HG02852 (cell line): ENCODE data around the gene PLA2G2E.
"Not testable (repeated sequence)": the region's sequence is repeated elsewhere in the genome, so short reads cannot be mapped to it uniquely, and the experiment has no call there.

ENCODE experiments used
- ATAC-seq: cut with Tn5 transposase; IDR thresholded peaks from one replicate; pipeline ENCODE4 v1.9.1; 2021; ENCODE audit warnings: mild to moderate bottlenecking, moderate library complexity; ENCODE audit not compliant: unreplicated experiment

The PLA2G2E gene

DNA sequence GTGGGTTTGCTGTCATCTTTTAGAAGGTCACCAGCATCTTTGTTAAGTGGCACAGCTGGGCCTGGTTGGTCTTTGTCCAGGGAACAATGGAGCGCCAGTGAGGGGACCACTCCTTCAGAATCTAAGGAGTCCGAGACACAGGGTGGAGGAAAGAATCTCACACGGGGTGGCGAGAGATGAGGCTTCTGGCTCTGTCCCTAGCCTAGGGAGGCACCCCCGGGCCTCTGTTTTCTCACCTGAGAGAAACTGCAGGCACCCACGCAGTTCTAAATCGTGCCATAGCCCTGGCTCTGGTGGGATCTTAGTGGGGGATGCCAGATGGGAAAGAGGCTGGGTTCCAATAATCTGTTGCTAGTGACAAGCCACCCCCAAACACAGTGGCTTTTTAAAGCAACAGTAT, 10.9 kb upstream of the PLA2G2E start:
- ATAC-seq, result no peak

DNA sequence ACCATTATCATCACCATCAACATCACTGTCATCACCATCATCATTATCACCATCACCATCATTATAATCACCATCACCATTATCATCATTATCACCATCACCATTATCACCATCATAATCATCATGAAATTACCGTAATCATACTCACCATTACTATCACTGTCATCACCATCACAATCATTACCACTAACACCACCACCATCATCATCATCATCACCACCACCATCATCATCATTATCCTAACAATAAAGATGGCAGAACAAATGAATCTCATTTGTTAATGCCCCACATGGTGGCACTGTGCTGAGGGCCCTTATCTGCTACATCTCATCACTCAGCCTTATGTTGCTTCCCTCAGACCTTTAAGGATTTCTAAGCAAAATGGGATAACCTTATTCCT, 9.4 kb upstream of the PLA2G2E start:
- ATAC-seq, result no peak

DNA sequence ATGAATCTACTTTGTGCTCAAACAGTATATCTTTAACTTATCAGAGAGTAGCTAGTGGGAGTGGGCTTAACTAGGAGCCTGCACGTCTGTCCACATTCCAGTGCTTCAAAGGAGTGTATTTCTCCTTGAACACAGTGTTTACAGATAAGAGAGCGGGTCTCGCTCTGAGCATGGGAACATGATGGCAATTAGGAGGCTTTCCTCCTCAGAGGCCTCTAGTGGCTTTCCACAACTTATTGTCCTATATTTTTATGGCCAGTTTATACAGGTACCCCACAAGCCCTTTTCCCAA, 3.7 kb upstream of the PLA2G2E start:
- not testable (repeated sequence) for ATAC-seq

DNA sequence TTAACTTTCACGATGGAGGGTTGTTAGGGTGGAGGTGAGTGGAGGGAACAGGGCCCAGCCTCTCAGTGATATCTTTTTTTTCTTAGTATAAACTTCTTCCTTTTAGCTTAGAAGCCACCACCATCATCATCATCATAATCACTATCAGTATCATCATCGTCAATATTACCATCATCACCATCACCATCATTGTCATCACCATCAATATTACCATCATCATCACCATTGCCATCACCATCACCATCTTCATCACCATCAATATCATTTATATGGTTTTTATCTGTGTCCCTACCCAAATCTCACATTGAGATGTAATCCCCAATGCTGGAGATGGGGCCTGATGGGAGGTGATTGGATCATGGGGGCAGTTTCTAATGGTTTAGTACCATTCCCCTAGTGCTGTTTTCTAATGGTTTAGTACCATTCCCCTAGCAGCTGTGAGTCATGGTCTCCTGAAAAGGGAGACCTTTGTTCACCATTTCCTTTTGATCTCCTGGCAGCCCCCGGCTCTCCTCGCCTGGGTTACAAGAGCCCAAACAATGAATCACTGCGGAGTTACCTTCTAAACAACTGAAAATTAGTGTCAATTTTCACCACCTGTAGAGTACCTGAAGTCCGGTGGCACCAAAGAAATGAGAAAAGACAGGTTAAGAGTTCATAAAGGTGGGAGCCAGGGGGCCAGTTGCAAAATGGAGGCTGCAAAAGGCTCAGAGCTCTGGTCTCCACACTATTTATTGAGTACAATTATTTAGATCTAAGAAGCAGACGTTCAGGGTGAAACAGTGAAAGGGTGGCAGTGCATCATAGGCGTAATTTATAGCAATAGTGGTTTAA, 3.1 kb upstream of the PLA2G2E start:
- no peak for ATAC-seq

DNA sequence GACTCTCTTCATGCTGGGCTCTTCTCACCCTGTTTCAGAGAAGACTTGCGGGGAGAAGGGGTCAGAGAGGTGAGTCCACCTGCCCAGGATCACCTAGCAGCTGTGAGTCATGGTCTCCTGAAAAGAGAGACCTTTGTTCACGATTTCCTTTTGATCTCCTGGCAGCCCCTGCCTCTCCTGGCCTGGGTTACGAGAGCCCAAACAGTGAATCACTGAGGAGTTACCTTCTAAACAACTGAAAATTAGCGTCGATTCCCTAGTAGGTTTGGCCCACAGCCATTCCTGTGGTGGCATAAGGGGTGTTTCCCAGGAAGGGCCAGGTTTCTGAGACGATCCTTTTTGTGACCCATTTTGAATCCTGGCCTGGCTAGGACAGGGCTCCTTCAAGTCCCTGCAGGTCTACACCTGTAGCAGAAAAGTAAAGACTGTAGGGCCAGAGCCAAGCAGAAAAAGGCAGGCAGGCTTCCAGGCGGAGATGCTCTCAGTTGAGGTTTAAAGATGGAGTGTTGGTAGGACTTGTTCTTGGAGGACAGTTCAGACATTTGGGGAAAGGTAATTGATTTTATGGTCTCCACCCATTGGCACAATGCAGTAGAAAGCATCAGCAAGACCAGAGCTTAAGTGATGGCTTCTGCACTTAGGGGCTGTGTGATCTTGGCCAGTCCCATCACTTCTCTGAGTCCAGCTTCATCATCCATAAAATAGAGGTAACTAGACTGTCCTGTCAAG, 2.1 kb upstream of the PLA2G2E start:
- ATAC-seq, result no peak

DNA sequence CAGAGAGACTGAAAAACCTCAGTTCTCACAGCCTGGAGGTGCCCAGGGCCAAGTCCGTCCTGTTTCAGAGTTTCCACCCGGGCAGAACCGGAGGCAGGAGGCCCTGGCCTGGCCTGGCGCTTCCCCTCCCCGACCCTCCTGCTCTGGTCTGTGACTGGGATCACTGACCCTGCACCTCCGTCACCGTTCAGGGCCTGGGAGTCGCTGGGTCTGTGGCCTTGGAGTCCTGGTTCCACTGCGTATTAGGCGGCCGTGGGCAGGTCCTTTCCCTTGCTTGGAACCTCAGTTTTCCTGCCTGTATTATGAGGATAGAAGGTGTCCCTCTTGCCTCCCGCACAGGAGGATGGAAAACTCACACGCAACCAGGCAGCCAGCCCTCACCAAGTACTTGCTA, 533 bp upstream of the PLA2G2E start:
- ATAC-seq, result no peak

DNA sequence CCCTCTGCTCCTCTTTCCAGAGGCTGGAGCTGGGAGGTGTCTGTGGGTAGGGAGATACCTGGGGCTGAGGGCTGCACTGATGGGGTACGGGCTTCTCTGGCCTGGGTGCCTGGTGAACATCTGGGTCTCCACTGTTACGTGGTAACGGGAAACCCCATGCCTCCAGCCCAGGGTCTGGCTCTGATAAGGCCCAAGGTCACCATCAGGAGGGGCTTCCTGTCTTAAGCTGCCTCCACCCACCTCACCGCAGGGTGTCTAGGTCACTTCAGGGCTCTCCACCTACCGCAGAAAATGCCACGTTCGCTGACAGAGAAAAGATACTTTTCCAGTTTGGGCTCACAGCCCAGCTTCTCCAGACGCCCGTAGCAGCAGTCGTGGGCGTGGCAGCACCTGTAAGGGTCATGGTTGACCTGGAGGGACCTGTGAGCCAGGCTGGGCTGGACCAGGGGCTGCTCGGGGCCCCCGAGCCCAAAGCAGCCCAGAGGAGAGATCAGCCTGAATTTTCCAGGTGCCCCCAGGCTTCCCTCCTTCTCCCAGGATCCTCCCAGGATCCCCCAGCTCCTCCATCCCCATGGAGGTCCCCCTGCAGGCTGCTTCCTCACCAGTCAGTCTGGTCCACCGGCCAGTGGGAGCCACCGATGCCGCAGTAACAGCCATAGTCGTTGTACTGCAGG, 1.3 kb downstream of the PLA2G2E start:
- ATAC-seq, result no peak

DNA sequence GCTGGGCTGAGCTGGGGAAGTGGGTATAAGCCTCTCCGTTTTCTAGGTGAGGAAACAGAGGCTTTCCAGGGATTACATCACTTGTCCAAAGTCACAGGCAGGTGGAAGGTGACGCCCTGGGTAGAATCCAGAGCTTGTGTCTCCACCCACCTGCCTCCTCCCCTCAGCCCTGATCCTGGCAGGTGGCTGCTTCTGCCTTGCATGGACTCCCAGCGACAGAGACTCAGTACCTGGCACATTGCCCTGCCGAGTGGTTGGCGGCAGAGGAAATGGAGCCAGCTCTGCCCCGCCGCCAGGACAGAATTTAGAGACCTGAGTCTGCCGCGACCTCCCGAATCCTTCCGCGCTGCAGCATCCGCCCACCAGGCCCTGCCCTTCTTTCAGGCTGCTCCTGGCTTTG, 2.1 kb downstream of the PLA2G2E start:
- ATAC-seq, result no peak

DNA sequence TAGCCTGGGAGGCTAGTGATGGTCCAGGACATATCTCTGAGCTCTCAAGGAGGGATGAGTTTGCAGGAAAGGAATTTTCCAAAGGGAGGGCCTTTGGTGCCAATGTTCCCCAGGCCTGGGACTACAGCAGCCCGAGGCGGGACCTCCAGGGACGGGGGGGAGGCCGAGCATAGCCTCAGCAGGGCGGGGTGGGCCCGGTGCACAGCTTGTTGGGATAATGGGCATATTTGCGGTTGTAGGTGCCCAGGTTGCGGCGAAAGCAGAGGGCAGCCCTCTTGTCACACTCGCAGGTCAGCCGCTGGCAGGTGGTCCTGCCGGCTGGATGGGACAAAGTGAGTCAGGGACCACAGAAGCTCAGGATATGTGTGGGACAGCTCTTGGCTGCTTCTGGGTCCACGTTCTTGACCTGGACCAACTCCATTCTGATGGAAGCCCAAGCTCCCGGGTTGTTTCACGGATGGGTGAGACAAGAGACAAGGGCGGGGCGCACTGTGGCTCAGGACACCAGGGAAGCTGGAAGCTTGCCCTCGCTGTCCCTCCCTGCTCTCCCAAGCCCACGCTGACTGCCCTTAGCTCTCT, 3.2 kb downstream of the PLA2G2E start:
- no peak for ATAC-seq

DNA sequence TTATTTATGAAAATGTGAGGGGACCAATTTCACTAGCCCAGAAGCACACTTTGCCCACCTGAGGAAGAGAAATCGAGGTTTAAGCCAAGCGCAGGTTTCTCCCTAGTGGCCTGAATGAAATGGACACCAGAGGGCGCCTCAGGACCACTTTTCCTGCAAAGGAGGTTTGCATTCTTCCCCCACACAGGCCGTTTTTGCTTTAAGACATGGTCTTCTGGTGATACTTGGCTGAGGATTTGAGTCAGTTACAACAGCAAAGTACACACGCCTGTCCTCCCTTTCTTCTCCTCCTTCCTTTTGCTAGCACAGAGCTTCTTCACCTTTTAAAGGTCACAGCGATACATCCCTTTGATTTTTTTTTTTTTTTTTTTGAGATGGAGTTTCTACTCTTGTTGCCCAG, 5.4 kb downstream of the PLA2G2E start:
- no peak for ATAC-seq

DNA sequence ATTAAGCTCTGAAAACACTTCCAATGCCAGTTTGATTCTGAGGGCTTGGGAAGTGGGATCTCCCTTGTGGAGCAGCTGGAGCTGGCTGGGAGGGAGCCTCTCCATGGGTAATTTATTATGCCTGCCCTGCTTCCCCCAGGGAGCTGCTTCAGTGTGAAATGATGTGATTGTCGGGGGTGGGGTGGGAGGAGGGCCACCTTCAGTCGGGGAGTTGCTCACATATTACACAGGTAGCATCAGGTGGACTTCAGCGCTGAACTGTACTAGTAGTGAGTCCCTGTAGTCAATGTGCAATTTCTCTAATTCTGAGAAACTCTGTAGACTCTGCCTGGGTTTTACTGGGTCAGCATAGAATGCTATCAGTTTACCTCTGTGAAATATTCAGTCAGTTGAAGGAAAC, 12.8 kb downstream of the PLA2G2E start:
- ATAC-seq, result no peak

DNA sequence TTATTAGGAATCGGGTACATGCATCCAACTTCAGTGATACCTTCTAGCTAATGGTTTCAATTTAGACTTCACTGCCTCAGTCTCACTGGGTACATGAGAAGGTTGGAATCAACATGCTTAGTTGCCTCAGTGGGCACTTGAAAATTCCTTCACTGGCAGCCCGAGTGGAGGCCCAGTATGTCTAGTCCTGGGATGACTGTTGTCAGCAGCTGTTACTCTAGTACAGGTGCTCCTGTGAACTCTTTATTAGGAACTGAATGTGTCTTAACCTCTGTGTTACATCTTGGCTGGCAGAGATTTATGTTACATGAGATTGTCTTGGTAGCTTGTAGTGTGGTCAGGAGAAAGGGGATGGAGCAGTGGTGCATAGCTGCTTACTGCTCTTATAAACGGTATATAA, 13.4 kb downstream of the PLA2G2E start:
- no peak for ATAC-seq

DNA sequence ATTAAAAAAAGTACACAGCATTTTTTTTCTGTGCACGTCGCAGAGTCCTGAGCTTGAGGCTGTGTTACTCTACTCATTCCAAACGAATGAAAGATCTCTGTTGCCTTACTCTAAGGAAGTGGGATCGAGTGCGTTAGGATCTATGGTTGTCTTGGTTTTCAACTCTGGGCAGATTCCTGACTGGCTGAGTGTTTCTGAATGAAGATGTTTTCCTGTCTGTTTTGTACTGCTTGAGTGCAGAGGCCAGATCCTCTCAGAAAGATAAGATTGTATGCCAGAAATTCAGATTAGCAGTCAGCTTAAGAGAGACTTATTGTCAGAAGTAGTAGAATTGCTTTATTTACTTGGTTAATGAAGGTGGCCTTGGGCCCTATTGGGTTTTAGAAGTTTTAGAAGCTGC, 14.0 kb downstream of the PLA2G2E start:
- no peak for ATAC-seq

DNA sequence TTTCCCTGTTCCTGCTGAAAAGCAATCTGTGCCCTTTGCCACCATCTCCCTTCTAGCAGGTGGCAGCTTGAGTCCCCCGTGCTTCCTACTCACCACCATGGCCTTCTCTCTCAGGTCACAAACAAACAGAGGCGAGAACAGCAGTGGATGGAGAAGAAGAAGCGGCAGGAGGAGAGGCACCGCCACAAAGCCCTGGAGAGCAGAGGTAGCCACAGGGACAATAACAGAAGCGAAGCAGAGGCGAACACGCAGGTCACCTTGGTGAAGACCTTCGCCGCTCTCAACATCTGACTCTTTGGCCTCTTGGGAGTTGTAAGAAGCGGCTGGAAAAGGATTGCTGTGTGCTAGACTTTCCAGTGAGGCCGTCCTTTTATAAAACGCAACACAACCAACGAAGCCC, 16.0 kb downstream of the PLA2G2E start:
- no peak for ATAC-seq

DNA sequence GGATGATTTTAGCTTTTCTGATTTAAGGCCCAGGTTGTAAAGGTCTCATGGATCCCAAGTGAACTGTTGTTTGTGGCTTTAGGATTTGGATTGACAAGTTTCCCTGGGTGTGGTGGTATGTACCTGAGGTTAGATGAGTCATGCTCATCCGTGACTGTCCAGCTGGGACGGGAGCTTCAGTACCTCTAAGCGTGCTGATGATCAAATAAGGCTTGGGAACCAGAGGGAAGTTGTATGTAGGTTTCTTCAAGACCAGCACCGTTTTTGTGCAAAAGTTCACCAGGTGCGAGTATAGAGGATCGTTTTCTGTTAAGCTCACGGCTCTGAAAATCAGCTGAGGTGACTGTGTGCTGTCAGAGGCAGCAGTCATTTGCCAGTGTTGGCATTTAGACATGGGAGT, 19.8 kb downstream of the PLA2G2E start:
- ATAC-seq, result no peak

DNA sequence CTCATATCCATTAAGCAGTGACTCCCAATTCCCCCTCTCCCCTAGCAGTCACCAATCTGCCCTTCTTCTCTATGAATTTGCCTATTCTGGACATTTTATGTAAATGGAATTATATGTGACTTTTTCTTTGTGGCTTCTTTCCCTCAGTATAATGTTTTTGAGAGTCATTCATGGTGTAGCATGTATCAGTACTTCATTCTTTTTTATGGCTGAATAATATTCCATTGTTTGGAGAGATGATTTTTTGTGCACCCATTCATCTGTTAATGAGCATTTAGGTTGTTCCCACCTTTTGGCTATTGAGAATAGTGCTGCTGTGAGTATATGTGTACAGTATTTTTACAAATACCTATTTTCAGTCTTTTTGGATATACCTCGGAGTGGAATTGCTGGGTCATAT, 21.8 kb downstream of the PLA2G2E start:
- ATAC-seq, result no peak

DNA sequence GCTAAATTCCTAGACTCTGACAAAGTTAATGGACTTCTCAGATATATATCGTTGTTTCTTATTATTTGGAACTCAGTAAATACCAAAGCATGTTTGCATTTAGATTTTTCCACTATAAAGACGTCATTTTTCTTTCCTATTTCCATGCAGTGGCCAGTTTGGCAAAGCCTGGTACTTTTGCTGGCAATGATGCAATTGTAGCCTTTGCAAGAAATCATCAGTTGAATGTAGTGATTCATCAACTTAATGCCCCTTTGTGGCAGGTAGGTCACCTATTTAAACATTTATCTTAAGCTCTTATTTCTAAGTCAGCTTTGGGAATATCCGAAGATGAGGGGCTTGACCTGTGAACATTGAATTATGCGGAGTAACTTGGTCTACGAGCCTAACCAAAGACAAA, 29.2 kb downstream of the PLA2G2E start:
- ATAC-seq, result no peak

DNA sequence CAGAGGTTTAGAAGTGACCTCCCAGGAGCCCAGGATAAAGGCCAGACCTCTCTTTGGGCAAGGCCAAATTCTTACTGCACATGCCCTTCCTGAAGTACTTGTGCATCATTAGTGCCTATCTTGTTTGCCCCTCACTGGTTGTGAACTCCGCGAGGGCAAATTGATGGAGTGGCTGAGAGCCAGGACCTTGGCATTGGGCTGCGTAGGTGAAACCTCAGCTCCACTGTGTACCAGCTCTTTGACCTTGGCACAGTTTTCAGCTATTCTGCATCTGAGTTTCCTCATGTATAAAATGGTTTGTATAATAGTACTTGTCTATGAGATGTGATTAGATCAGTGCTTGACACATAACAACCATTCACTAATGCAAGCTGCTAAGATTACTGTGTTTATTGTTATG, 29.7 kb downstream of the PLA2G2E start:
- no peak for ATAC-seq

DNA sequence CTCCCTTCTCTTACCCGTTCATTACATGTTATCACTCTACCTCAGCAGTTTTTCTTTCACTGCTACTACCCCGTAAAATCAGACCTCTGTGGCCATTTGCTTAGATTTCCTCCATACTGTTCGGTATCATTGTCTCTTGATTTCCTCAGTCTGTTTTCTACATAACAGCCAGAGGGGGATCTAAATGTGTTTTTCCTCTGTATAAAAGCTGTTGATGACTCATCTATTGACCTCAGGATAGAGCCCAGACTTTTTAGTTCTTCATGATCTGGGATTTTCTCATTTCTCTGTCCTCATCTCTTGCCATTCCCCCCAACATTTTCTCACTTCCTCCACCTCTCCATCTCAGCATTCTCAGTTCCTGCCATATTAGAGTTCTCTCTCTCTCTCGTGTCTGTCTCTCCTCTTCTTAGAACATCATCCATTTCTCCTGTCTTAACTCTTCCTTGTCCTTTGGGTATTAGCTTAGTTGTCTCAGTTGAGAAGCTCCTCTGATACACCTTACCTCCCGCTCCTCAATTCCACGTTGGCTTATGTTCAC, 30.7 kb downstream of the PLA2G2E start:
- no peak for ATAC-seq

DNA sequence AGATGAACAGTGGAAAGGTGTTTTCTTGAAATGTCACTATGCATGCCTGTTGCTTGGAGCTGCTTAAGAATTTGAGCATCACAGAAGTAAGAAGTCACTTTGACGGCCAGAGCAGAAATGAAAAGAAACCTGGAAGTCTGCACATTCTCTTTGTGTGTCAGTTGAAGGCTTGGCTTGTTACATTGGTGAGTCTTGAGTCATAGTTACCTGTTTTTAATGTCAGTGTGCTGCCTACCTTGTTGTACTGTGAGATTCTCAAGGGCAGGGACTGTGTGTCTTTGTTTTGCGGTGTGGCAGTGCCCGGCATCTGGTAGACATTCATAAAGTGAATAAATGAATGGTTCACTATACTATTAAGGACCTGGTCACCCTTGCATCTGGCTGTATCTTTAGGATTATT, 31.3 kb downstream of the PLA2G2E start:
- ATAC-seq, result no peak

DNA sequence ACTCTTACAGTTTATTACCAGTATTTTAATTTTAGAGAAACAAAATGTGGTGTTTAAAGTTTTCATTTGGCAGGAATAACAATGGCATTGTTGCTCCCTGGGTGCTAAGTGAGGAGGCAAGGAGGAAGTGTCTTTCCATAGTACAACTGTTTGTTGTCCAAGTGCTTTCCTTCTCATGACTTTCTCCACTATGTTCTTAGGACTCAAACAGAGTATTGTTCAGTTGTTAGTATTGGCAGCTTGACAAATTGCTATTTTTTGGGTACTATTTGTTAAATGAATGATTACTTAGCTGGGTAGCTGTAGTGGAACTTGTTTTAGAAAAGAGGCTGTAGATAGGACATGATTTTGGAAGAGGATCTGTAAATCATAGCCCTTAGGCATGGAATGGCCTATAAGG, 33.8 kb downstream of the PLA2G2E start:
- ATAC-seq, result no peak

DNA sequence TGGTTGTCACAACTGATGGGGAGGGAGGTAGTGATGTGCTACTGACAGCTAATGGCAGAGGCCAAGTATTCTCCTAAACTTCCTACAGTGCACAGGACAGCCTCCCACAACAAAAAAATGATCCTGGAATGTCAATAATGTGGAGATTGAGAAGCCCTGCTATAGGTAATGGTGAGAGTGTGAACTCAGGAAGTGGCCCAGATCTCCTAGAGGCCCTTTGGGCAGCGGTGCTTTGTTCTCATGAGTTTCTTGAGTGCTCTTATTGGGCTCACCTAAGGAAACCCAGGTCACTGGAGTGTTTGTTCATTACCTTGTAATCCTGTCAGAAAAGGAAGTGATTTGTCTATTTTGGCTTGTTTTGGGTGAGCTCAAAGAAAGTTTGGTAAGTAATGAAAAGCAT, 35.3 kb downstream of the PLA2G2E start:
- ATAC-seq, result no peak
